ENCODE measurements around the gene HAVCR2. TPM values are rescaled to one million over a fixed set of nuclear protein-coding genes. Genes with fewer than 3 reads are reported as not detected.
"Not testable (repeated sequence)": the region's sequence is repeated elsewhere in the genome, so short reads cannot be mapped to it uniquely, and the experiment has no call there.

HAVCR2 gene
- total and polyA plus RNA-seq, 10 donors: 7.8 to 37.8 (median 24.0) TPM

DNA sequence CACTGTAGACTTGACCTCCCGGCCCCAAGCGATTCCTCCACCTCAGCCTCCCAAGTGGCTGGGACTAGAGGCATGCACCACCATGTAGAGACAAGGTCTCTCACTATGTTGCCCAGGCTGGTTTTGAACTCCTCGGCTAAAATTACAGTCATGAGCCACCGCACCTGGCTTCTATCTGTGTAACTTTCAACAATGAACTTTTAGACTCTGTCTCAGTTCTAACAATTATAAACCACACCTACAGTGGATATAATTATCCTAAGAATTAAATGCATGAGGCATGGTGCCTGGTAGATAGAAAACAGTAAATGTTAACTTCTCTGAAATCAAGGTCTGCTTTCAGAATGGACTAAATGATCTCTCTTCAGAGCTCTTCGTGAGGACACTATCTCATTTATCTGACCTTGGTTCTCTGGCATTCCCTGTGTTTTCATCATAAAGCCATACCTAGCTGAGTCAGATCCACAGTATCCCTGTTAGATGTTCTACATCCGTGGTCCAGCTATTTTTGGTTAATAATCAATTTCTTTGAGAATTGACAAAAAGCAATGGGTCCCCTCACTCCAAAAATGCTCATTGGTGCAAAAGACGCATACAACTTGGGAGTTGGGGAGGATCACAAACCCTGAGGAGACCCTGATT, 57.1 kb downstream of the HAVCR2 start:
- H3K36me3 ChIP-seq: no peaks in the 10 kb centered on the region
- TF ChIP-seq POLR2A (IDR thresholded peaks at IDR 0.05): no peak
- TF ChIP-seq, protein P1, sequence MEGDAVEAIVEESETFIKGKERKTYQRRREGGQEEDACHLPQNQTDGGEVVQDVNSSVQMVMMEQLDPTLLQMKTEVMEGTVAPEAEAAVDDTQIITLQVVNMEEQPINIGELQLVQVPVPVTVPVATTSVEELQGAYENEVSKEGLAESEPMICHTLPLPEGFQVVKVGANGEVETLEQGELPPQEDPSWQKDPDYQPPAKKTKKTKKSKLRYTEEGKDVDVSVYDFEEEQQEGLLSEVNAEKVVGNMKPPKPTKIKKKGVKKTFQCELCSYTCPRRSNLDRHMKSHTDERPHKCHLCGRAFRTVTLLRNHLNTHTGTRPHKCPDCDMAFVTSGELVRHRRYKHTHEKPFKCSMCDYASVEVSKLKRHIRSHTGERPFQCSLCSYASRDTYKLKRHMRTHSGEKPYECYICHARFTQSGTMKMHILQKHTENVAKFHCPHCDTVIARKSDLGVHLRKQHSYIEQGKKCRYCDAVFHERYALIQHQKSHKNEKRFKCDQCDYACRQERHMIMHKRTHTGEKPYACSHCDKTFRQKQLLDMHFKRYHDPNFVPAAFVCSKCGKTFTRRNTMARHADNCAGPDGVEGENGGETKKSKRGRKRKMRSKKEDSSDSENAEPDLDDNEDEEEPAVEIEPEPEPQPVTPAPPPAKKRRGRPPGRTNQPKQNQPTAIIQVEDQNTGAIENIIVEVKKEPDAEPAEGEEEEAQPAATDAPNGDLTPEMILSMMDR (IDR thresholded peaks at IDR 0.05 in 8 of 11, conservative IDR thresholded peaks at IDR 0.05 in 3 of 11): no peak
- TF ChIP-seq POLR2AphosphoS5 (IDR thresholded peaks at IDR 0.05): no peak
- no peak overlapping the region for H3K4me3 ChIP-seq
- no peak overlapping the region for H3K27ac ChIP-seq
- H3K9me3 ChIP-seq: no peaks in the 10 kb centered on the region
- H3K27me3 ChIP-seq (replicated peaks in 1 of 7): no peaks in the 10 kb centered on the region
- 75 to 90% (median 78%) methylated on average over 7 of the region's 7 CpGs for WGBS, 5 donors
- no peak for DNase-seq
- H3K4me1 ChIP-seq: no peaks in the 10 kb centered on the region
- intact Hi-C loops (cut with DNase I; ENCODE audit: low total_unique reads): no loop called here

DNA sequence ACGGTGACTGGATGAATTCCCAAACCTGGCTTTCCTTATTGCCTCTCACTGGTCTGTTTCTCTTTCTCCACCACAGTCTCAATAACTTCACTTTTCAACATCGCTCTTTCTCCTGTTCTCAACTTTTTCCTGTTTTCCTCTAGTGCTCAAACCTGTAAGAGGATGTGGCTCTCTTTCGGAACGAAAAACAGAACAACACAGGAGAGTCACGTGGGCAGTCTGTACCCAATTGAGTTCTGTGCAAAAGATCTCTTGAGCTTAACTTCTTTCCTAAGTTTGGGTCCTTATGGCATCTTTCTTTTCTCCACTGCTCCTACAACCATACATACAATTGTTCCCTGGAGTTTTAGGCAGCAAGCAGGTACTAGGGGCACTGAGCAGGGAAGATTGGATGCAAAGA, 58.8 kb downstream of the HAVCR2 start:
- Histone ChIP-seq H3K4me3 (peak overlapping the region in 1 of 8 donors; percentile 6), H3K9me3 (no peaks in the 10 kb centered on the region), H3K27me3 (replicated peaks in 1 of 7) (no peaks in the 10 kb centered on the region), H3K4me1 (no peaks in the 10 kb centered on the region), H3K27ac (peak overlapping the region in 1 of 8 donors; percentile 11), H3K36me3 (no peaks in the 10 kb centered on the region)
- TF ChIP-seq POLR2A (IDR thresholded peaks at IDR 0.05) (no peak), POLR2AphosphoS5 (IDR thresholded peaks at IDR 0.05) (no peak)
- TF ChIP-seq, protein P1 (IDR thresholded peaks at IDR 0.05 in 8 of 11, conservative IDR thresholded peaks at IDR 0.05 in 3 of 11): no peak
- no peak for DNase-seq
- 38 to 56% (median 47%) methylated on average over 5 of the region's 5 CpGs for WGBS, 5 donors
- intact Hi-C loops (cut with DNase I; ENCODE audit: low total_unique reads): no loop called here

DNA sequence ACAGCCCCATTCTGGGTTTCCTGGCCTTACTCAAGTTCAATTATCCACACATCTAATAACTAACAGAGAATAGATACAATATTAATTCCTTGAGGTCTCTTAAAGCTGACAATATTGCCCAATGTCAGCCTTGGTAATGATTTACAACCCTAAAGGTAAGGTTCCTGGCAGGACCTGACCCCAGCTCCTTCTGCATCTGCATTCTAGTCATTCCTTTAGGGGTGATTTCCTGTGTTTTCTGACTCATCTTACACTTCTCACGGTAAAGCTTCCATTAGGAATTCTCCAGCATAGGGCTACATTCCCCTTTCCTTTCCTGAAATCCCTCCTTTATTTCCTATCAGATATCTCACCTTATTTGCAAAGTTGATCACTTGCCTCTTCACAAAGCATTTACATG, 59.2 kb downstream of the HAVCR2 start:
- Histone ChIP-seq H3K4me3 (peak overlapping the region in 1 of 8 donors; percentile 6), H3K27ac (peak overlapping the region in 1 of 8 donors; percentile 11), H3K36me3 (no peaks in the 10 kb centered on the region), H3K27me3 (replicated peaks in 1 of 7) (no peaks in the 10 kb centered on the region), H3K4me1 (no peaks in the 10 kb centered on the region), H3K9me3 (no peaks in the 10 kb centered on the region)
- intact Hi-C loops (cut with DNase I; ENCODE audit: low total_unique reads): no loop called here
- WGBS, 5 donors: 42 to 64% (median 51%) methylated on average over 1 of the region's 1 CpG
- TF ChIP-seq POLR2AphosphoS5 (IDR thresholded peaks at IDR 0.05) (no peak), POLR2A (IDR thresholded peaks at IDR 0.05) (no peak)
- TF ChIP-seq, protein P1 (IDR thresholded peaks at IDR 0.05 in 8 of 11, conservative IDR thresholded peaks at IDR 0.05 in 3 of 11): no peak
- no peak for DNase-seq

DNA sequence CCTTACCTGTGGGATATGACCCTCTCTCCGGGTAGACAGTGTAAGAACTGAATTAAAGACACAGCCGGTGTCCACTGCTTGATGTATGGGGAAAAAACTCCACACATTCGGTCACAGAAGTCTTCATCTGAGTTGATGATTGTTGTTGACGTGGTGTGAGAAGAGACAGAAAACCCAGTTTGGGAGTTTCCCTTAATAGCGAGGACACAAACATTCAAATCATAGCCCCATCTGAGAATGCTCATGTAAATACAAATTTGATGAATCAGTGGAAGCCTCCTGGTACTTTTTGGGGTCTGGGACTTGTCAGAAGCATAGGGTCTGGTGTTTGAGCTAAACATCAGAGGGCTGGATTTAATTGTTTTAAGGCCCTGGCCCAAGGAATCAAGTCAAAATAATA, 60.9 kb downstream of the HAVCR2 start:
- Histone ChIP-seq H3K27ac (no peak overlapping the region), H3K27me3 (replicated peaks in 1 of 7) (no peaks in the 10 kb centered on the region), H3K36me3 (no peaks in the 10 kb centered on the region), H3K4me3 (no peak overlapping the region), H3K9me3 (no peaks in the 10 kb centered on the region), H3K4me1 (no peaks in the 10 kb centered on the region)
- intact Hi-C loops (cut with DNase I; ENCODE audit: low total_unique reads): no loop called here
- TF ChIP-seq, protein P1 (IDR thresholded peaks at IDR 0.05 in 8 of 11, conservative IDR thresholded peaks at IDR 0.05 in 3 of 11): no peak
- TF ChIP-seq POLR2A (IDR thresholded peaks at IDR 0.05) (no peak), POLR2AphosphoS5 (IDR thresholded peaks at IDR 0.05) (no peak)
- DNase-seq: no peak
- WGBS, 5 donors: 72 to 93% (median 91%) methylated on average over 5 of the region's 5 CpGs

DNA sequence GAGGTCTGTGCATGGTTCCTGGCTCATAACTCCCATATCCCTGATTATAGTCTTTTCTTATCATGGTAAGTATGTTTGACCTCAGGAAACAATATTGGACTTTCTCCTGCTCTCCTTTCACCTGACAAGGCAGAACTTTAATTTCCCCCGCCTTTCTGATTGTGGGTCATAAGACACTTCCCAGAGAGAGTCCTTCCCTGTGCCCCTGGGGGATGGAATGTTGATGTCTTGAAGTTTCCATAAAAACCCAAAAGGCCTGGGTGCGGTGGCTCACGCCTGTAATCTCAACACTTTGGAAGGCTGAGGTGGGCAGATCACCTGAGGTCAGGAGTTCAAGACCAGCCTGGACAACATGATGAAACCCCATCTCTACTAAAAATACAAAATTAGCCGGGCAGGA, 61.8 kb downstream of the HAVCR2 start:
- intact Hi-C loops (cut with DNase I; ENCODE audit: low total_unique reads); H3K4me3 ChIP-seq; H3K27ac ChIP-seq; H3K36me3 ChIP-seq; DNase-seq; H3K27me3 ChIP-seq (replicated peaks in 1 of 7); H3K9me3 ChIP-seq; H3K4me1 ChIP-seq: not testable (repeated sequence)
- WGBS, 5 donors: 90 to 97% (median 94%) methylated on average over 4 of the region's 4 CpGs
